ENCODE data around the gene CENATAC.
A peak's percentile ranks its signal among the peaks of the same experiment; 100 is the strongest.
"Not testable (repeated sequence)": the region's sequence is repeated elsewhere in the genome, so short reads cannot be mapped to it uniquely, and the experiment has no call there.

Gene CENATAC

GRCh38 chr11:119034813-119035212 is 36.9 kb downstream of the CENATAC start:
- no peak for DNase-seq (ENCODE audit: low read depth, low spot score)
- TF ChIP-seq SUZ12 (IDR thresholded peaks at IDR 0.05; ENCODE audit: extremely low read depth, insufficient read depth, insufficient read length) (no peak), ZNF274 (IDR thresholded peaks at IDR 0.05; ENCODE audit: low read depth, low read length) (no peak), YY1 (IDR thresholded peaks at IDR 0.05; ENCODE audit: insufficient read depth, insufficient read length) (no peak)
- Histone ChIP-seq H3K9me3 (ENCODE audit: insufficient read depth, low read length) (no peaks in the 10 kb centered on the region), H3K9ac (ENCODE audit: insufficient read length, low read depth) (no peak overlapping the region), H3K4me3 (ENCODE audit: insufficient read length, low read depth) (no peak overlapping the region), H3K4me1 (ENCODE audit: insufficient read depth, insufficient read length) (no peaks in the 10 kb centered on the region), H3K27me3 (ENCODE audit: insufficient read depth, insufficient read length) (no peaks in the 10 kb centered on the region), H3K36me3 (ENCODE audit: insufficient read depth, insufficient read length, low read length) (no peaks in the 10 kb centered on the region)

GRCh38 chr11:119038884-119039283 is 40.9 kb downstream of the CENATAC start:
- Histone ChIP-seq H3K36me3 (ENCODE audit: insufficient read depth, insufficient read length, low read length) (no peaks in the 10 kb centered on the region), H3K9me3 (ENCODE audit: insufficient read depth, low read length) (no peaks in the 10 kb centered on the region), H3K4me1 (ENCODE audit: insufficient read depth, insufficient read length) (no peaks in the 10 kb centered on the region), H3K9ac (ENCODE audit: insufficient read length, low read depth) (no peak overlapping the region), H3K27me3 (ENCODE audit: insufficient read depth, insufficient read length) (no peaks in the 10 kb centered on the region), H3K4me3 (ENCODE audit: insufficient read length, low read depth) (no peak overlapping the region)
- no peak for DNase-seq (ENCODE audit: low read depth, low spot score)
- TF ChIP-seq YY1 (IDR thresholded peaks at IDR 0.05; ENCODE audit: insufficient read depth, insufficient read length): no peak
- no peak for TF ChIP-seq SUZ12 (IDR thresholded peaks at IDR 0.05; ENCODE audit: extremely low read depth, insufficient read depth, insufficient read length)
- TF ChIP-seq ZNF274 (IDR thresholded peaks at IDR 0.05; ENCODE audit: low read depth, low read length): no peak

- H3K4me1 ChIP-seq (ENCODE audit: insufficient read depth, insufficient read length); DNase-seq (ENCODE audit: low read depth, low spot score); H3K36me3 ChIP-seq (ENCODE audit: insufficient read depth, insufficient read length, low read length); H3K27me3 ChIP-seq (ENCODE audit: insufficient read depth, insufficient read length); H3K9me3 ChIP-seq (ENCODE audit: insufficient read depth, low read length); H3K9ac ChIP-seq (ENCODE audit: insufficient read length, low read depth); H3K4me3 ChIP-seq (ENCODE audit: insufficient read length, low read depth): not testable (repeated sequence)
Observed at GRCh38 chr11:119039471-119039870, 41.5 kb downstream of the CENATAC start.

GRCh38 chr11:119041821-119042514 is 44.0 kb downstream of the CENATAC start:
- Histone ChIP-seq H3K4me3 (ENCODE audit: insufficient read length, low read depth) (no peak overlapping the region), H3K36me3 (ENCODE audit: insufficient read depth, insufficient read length, low read length) (peaks cover 25% of the 10 kb centered on the region), H3K9ac (ENCODE audit: insufficient read length, low read depth) (no peak overlapping the region), H3K27me3 (ENCODE audit: insufficient read depth, insufficient read length) (no peaks in the 10 kb centered on the region), H3K4me1 (ENCODE audit: insufficient read depth, insufficient read length) (no peaks in the 10 kb centered on the region), H3K9me3 (ENCODE audit: insufficient read depth, low read length) (no peaks in the 10 kb centered on the region)
- TF ChIP-seq SUZ12 (IDR thresholded peaks at IDR 0.05; ENCODE audit: extremely low read depth, insufficient read depth, insufficient read length) (no peak), YY1 (IDR thresholded peaks at IDR 0.05; ENCODE audit: insufficient read depth, insufficient read length) (no peak), ZNF274 (IDR thresholded peaks at IDR 0.05; ENCODE audit: low read depth, low read length) (no peak)
- no peak for DNase-seq (ENCODE audit: low read depth, low spot score)

GRCh38 chr11:119042927-119043326 is 45.0 kb downstream of the CENATAC start:
- H3K27me3 ChIP-seq (ENCODE audit: insufficient read depth, insufficient read length): no peaks in the 10 kb centered on the region
- H3K9ac ChIP-seq (ENCODE audit: insufficient read length, low read depth): no peak overlapping the region
- H3K4me1 ChIP-seq (ENCODE audit: insufficient read depth, insufficient read length): no peaks in the 10 kb centered on the region
- H3K9me3 ChIP-seq (ENCODE audit: insufficient read depth, low read length): no peaks in the 10 kb centered on the region
- no peak overlapping the region for H3K4me3 ChIP-seq (ENCODE audit: insufficient read length, low read depth)
- DNase-seq (ENCODE audit: low read depth, low spot score): no peak
- TF ChIP-seq YY1 (IDR thresholded peaks at IDR 0.05; ENCODE audit: insufficient read depth, insufficient read length) (no peak), ZNF274 (IDR thresholded peaks at IDR 0.05; ENCODE audit: low read depth, low read length) (no peak), SUZ12 (IDR thresholded peaks at IDR 0.05; ENCODE audit: extremely low read depth, insufficient read depth, insufficient read length) (no peak)
- H3K36me3 ChIP-seq (ENCODE audit: insufficient read depth, insufficient read length, low read length): peaks cover 33% of the 10 kb centered on the region

GRCh38 chr11:119044708-119045107 is 46.8 kb downstream of the CENATAC start:
- peak overlapping the region; percentile 4 for H3K9ac ChIP-seq (ENCODE audit: insufficient read length, low read depth)
- no peak for TF ChIP-seq ZNF274 (IDR thresholded peaks at IDR 0.05; ENCODE audit: low read depth, low read length)
- no peak for TF ChIP-seq YY1 (IDR thresholded peaks at IDR 0.05; ENCODE audit: insufficient read depth, insufficient read length)
- TF ChIP-seq SUZ12 (IDR thresholded peaks at IDR 0.05; ENCODE audit: extremely low read depth, insufficient read depth, insufficient read length): no peak
- H3K36me3 ChIP-seq (ENCODE audit: insufficient read depth, insufficient read length, low read length): peaks cover 51% of the 10 kb centered on the region
- H3K9me3 ChIP-seq (ENCODE audit: insufficient read depth, low read length): no peaks in the 10 kb centered on the region
- H3K4me3 ChIP-seq (ENCODE audit: insufficient read length, low read depth): no peak overlapping the region
- no peaks in the 10 kb centered on the region for H3K4me1 ChIP-seq (ENCODE audit: insufficient read depth, insufficient read length)
- no peaks in the 10 kb centered on the region for H3K27me3 ChIP-seq (ENCODE audit: insufficient read depth, insufficient read length)
- DNase-seq (ENCODE audit: low read depth, low spot score): no peak

- H3K9ac ChIP-seq (ENCODE audit: insufficient read length, low read depth): no peak overlapping the region
- TF ChIP-seq SUZ12 (IDR thresholded peaks at IDR 0.05; ENCODE audit: extremely low read depth, insufficient read depth, insufficient read length): no peak
- TF ChIP-seq ZNF274 (IDR thresholded peaks at IDR 0.05; ENCODE audit: low read depth, low read length): no peak
- TF ChIP-seq YY1 (IDR thresholded peaks at IDR 0.05; ENCODE audit: insufficient read depth, insufficient read length): no peak
- no peak for DNase-seq (ENCODE audit: low read depth, low spot score)
- H3K9me3 ChIP-seq (ENCODE audit: insufficient read depth, low read length): no peaks in the 10 kb centered on the region
- H3K4me3 ChIP-seq (ENCODE audit: insufficient read length, low read depth): no peak overlapping the region
- H3K27me3 ChIP-seq (ENCODE audit: insufficient read depth, insufficient read length): no peaks in the 10 kb centered on the region
- H3K36me3 ChIP-seq (ENCODE audit: insufficient read depth, insufficient read length, low read length): peaks cover 68% of the 10 kb centered on the region
- no peaks in the 10 kb centered on the region for H3K4me1 ChIP-seq (ENCODE audit: insufficient read depth, insufficient read length)
Observed at GRCh38 chr11:119046489-119046888, 48.6 kb downstream of the CENATAC start.
